Ecto neural progenitor cell (in vitro differentiated cells): ENCODE measurements around the gene MAMLD1.

Experiments
- DNase-seq: peaks from one replicate; pipeline ENCODE4 v3.0.0-alpha.2; 2018; ENCODE audit warnings: low spot score

MAMLD1 gene

DNA sequence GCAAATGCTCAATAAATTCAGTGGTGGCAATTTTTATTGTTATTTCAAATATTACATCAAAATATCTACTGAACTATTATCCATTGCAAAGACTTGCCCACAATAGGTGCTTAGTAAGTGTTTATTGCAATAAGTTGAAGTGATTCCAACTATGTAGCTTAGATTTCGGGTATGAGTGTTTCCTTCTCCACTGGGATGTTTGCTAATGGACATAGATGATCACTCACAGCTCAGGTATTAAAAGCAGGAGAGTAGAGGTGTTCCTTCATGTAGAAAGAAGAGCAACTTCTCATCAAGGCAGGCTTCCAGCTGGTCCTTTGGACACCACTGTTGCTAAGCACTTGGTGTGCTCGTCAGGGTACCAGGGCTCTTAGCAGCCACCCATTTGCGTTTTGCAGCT lies 139.0 kb downstream of the MAMLD1 start:
- DNase-seq, result no peak

DNA sequence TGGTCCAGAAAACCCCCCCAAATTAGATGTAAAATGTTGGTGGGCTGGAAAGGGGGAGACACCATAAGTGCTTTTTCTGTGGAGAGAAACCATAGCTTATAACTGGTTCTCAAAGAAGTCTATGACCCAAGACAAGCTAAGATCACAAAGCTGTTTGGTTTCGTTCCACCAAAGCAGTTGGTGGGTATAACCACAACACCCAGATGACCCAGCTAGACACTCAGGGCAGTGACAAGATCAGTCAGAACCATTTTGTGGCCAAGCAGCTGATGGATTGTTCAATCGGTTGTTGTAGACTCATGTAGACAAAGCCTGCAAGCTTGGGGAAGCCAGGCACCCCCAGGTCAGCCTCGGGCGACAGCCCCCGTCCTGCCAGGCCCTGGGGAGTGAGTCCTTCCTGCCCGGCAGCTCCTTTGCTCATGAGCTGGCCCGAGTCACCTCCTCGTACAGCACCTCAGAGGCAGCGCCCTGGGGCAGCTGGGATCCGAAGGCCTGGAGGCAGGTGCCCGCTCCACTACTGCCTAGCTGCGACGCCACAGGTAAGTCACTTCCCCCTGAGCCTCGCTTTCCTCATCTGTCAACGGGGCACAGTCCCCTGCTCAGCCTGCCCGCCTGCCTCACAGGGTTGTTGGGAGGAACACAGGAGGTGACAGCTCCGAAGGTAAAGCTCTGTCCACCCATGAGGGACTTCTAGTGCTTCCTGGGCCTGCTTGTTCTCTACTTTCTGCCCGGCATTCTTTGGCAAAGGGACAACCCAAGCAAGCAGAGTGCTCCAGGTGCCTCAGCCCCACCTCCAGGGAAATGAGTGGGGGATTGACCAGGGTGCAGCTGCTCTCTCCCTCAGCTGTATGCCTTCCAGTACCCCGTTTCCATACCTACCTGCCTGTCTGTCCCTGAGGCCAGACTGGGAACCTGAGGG lies 140.1 kb downstream of the MAMLD1 start:
- no peak for DNase-seq

DNA sequence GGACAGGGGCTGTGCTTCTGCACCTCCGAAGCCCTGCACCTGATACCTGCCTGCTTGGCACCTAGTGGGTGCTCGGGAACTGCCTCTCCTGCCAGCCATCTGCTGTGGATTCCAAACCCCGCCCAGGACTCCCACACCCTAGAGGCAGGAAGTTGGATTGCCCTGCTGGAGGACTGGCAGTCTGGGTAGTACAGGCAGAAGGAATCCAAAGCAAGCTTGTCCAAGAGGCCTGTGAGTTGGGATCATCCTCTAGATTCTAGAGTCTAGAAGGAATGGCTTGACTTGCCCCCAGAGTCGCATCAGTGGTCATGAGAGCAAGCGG lies 140.7 kb downstream of the MAMLD1 start:
- no peak for DNase-seq

DNA sequence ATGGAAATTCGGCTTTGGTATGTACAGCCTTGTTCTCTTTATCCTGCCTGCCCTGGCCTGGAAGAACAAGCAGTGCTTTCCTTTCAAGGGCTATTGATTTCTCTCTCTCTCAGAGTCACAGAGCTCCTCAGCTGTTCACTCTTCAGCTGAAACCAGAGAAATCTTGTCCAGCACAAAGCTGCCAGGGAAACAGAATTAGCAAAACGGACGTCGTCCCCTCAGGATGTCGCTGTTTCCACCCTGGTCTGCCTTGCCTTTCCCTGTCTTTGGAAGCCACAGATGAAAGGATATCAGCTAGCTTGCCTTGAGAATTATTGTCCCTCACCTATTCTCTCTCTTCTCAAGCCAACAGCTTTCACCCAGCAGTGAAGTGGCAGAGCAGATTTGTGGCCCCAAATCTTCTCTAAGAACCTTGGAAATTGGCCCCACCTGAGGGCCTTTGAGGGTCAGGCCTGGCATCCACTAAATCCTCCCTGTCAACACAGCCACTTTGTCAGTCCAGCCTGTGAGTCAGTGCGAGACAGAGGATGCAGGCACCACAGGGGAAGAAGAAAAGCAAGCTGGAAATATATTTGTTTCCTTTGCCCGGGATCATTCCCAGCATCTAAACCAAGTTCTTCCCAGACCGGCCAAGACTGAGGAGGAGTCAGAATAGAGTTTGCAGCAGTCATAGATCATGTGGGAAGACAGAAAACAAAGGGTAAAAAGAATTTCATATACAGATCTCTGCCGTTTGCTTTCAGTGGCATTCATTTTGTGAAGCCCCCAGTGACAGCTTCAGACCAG lies 141.5 kb downstream of the MAMLD1 start:
- no peak for DNase-seq

- no peak for DNase-seq
Observed at GRCh38 chrX:150506020-150506419, 142.9 kb downstream of the MAMLD1 start.

DNA sequence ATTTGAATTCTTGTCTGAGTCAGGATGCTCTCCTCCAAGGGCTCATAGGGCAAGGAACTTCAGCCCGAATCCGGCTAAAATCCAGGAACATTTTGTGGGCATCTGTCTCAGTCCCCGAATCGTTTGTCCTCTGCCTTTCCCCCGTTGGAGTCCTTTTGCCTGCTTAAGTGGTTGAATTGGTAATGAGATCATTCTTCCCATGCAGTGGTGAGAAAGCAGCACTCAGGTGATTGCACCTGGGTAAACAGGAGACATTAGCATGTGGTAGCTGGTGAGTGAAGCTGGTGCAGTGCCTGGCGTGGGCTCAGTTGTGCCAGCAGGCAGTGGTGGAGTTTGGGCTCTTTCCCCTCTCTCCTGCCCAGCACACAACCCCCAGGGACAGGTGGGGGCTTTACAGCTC lies 143.4 kb downstream of the MAMLD1 start:
- no peak for DNase-seq

GRCh38 chrX:150507251-150507856 lies 144.2 kb downstream of the MAMLD1 start:
- no peak for DNase-seq

DNA sequence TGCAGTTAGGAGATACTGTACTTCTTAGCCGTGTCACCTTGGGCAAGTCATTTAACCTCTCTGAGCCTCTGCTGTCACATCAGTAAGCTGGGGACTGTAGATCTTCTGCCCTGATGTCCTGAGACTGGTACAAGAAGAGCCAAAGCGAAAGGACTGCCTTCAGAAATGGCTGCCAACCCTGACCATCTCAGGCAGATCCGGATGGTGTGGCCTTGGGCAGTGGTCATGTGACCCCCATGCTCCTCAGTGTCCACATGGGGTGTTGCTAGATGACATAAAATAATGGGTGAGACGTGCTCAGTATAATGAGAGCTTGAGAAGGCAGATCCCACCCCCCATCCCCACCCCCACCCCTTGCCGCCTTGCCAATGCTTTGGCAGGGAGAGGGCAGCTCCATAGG lies 144.9 kb downstream of the MAMLD1 start:
- DNase-seq, result no peak

- DNase-seq, result no peak
Observed at GRCh38 chrX:150508451-150509367, 145.6 kb downstream of the MAMLD1 start.

- no peak for DNase-seq
Observed at GRCh38 chrX:150509703-150510102, 146.6 kb downstream of the MAMLD1 start.

DNA sequence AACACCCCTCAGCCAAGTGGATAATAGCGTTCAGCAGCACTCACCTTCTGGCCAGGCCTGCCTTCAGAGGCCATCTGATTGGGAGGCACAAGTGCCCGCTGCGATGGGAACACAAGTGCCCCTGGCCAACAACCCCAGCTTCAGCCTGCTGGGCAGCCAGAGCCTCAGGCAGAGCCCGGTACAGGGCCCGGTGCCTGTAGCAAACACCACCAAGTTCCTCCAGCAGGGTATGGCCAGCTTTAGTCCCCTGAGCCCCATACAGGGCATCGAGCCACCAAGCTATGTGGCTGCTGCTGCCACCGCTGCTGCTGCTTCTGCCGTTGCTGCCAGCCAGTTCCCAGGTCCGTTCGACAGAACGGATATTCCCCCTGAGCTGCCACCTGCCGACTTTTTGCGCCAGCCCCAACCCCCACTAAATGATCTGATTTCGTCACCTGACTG lies 149.4 kb downstream of the MAMLD1 start:
- no peak for DNase-seq

GRCh38 chrX:150513544-150513943 lies 150.4 kb downstream of the MAMLD1 start:
- DNase-seq, result no peak

- no peak for DNase-seq
Observed at GRCh38 chrX:150514462-150514861, 151.3 kb downstream of the MAMLD1 start.

DNA sequence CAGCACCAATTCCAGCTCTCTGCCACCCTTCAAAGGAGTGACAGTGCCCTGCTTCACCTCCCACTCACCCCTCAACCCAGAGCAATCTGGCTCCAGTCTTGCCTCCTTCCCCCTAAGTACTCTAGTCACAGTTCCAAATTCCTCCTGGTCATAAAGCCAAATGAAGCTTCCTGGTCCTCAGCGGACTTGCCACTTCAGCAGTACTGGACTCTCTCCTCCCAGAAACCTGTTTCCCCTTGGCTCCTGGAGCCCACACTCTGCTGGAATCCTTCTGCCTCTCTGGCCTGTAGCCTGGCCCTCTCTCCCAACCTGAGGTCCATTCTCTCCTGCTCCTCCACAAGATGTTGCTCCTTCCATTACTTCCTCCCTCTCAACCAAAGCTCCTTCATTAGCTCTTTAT lies 152.7 kb downstream of the MAMLD1 start:
- DNase-seq, result no peak

- no peak for DNase-seq
Observed at GRCh38 chrX:150517303-150517910, 154.3 kb downstream of the MAMLD1 start.

DNA sequence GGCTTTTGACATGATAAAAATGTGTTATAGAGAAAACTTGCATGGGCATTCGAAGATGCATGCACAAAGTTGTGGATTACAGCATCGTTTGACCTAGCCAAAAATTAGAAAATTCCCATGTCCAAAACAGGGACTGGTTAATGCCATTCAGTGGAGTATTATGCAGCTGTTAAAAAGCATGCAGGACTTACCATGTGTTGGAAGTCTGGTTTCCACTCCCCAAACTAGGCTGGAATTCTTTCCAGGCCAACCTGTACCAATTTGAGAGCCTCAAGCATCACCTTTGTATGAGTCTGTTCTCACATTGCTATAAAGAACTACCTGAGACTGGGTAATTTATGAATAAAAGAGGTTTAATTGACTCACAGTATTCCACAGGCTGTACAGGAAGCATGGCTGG lies 159.4 kb downstream of the MAMLD1 start:
- no peak for DNase-seq

DNA sequence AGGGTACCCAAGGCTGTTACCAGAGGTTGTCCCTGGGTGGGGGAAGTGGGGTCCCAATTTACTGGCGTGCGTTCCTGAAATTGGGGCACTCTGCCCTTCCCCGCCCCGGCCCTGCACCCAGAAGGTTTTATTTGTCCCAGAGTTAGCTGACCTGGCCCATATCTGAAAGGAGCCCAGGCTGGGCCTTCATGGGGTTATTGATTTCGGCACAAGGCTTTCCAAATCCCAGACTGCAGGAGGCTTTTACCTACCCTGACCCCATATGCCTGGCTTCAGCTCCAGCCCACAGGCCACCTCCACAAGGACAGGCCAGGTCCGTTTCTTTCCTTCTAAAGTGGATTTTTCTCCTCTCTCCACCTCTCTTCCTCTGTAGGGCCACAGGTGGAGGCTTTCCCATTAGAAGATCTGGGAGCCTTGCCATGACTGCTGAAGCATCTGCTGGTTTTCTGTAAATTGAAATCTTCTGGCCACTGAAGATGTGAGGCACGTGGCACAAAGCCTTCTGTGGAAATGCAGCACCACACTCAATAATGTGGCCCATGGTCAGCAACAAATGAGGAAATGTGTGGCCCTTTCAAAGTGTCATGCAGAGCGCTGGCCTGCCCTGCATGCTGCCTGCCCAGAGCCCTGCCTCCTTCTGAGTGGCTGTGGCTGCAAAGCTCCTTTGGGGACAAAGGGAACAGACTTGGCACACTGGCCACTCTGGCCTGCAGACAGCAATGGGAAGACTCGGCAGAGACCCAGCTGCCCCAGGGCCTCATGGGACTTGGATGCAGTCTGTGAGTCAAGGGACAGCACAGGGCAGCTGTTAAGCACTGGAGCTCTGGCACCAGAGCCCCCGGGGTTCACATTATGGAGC lies 162.2 kb downstream of the MAMLD1 start:
- no peak for DNase-seq

- DNase-seq, result no peak
Observed at GRCh38 chrX:150526692-150527091, 163.6 kb downstream of the MAMLD1 start.

DNA sequence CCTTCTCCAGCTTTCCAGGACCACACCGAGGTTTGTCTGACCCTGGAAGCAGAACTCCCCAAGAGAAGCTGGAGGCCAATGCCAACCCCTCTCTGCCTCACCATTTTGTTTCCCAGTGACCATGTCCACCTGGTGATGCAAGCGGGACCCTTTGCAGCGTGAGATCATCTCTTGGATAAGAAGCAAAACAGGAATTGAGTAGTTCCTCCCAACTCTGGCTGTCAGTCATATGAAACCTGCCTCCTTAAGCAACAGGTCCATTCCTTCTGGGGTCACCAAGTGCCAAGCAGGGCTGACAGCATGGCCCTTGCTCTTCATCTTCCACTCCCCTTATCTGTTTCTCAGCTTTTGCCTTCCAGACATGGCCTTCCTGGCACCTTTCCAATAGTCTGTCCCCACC lies 164.0 kb downstream of the MAMLD1 start:
- no peak for DNase-seq

GRCh38 chrX:150529587-150529986 lies 166.5 kb downstream of the MAMLD1 start:
- DNase-seq, result no peak
